ENCODE measurements around the gene FANCC.
"Not testable (repeated sequence)": the region's sequence is repeated elsewhere in the genome, so short reads cannot be mapped to it uniquely, and the experiment has no call there.

Gene FANCC

DNA sequence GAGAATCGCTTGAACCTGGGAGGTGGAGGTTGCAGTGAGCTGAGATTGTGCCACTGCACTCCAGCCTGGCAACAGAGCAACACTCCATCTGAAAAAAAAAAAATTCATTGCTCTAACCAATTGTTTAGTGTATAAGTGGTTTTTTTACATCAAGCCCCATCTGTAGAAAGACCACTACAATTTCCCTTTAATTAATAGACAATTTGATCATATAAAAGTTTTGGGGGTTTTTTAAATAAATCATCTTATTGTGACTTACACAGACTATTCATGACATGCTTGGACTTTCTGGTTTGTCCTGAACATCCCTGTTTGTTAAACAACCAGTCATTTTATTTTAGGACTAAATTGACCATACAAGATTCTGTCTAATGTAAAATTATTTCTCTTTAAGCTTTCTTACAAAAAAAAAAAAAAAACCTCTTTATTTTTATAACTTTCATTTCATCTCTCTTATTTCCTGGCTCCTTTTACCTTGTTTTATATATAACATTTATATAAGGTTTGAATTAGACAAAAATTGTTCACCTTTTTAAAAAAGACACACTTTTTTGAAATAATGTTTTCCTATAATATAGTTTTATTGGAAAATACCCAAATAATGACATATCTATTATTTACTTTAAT, 9.8 kb upstream of the FANCC start:
- no peak for DNase-seq

DNA sequence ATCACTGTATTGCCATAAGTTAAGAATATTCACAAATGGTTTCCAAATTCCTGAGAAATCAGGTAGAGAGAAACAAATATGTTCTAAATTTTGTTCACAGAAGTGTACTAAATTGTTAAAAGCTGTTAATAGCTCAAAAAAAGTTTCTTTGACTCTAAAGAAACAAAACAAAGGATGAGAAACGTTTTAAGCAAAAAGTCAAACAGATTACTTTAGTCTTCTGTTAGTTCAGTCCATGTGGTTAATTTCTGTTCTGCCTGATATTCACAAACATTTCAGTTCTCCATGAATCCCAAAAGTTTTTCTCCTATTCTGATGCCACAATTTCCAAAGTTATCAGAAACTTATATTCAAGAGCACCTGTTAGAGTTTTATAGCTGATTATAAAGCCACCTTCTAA, 7.7 kb upstream of the FANCC start:
- DNase-seq, result no peak

DNA sequence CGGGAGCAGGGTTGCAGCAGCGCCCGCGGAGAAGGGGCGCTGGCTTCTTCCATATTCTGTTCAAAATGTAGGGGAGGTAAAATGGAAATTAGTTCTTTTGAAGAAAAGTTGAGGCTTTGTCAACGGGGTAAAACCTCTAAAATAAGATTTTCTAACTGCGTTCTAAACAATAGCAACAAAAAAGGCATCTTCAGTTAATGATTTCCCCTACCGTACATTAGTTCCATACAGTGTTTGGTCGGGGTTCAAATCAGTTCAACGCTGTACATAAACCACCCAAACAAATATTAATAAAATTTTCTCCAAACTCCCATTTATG, 343 bp upstream of the FANCC start:
- DNase-seq, result no peak

DNA sequence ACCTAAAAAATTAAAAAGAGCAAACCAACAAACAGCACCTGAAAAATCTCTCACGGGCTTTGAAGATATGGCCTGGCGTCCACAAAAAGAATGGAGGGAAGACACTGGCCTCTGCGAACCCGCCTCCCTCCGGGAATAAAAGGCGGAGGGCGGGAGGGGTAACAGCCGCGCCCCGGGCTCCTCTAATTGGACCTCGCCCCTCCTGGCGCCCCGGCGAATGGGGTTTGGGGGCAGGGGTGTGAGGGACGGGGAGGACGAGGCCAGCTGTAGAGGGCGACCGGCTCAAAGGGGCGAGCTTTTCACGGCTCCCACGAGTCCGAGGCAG, 753 bp downstream of the FANCC start:
- DNase-seq, result peak; percentile 88

DNA sequence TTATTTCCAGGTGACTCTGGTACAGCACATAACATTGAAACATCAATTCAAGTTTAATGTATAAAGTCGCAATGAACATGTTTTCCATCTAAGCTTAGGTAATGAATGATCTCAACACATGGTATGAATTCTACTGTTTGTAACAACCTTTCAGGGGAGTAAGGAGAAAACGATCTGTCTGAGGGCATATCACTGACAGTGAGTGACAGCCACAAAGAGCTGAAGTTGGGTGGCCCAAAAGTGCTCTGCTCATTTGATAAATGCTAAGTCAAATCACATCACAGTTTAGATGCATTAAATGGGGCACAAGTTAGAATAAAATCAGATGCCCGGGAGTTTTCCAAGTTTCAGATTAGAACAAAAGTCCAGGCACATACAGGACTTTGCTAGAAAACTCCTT, 1.2 kb downstream of the FANCC start:
- no peak for DNase-seq

DNA sequence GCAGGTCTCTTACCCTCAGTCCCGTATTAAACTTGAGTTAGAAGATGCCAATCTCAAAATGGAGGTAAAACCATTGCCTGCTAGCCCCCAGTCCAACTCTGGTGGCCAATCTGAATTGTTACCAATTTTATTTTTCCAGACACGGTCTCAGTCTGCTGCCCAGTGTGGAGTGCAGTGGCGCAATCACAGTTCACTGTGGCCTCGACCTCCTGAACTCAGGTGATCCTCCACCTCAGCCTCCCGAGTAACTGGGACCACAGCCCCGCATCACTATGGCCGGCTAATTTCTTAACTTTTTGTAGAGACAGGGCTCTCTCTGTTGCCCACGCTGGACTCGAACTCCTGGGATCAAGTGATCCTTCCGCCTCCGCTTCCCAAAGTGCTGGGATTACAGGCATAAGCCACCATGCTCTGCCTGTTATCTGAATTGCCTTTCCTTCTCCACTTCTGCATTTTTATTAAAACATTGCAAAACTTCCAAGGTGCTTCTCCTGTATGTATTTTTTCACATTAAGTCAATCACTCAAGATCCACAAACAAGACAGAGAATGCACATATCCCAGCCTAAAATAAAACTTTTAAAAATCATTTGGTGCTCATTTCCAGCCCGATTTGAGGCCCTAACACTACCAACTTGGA, 2.3 kb downstream of the FANCC start:
- DNase-seq, result no peak

DNA sequence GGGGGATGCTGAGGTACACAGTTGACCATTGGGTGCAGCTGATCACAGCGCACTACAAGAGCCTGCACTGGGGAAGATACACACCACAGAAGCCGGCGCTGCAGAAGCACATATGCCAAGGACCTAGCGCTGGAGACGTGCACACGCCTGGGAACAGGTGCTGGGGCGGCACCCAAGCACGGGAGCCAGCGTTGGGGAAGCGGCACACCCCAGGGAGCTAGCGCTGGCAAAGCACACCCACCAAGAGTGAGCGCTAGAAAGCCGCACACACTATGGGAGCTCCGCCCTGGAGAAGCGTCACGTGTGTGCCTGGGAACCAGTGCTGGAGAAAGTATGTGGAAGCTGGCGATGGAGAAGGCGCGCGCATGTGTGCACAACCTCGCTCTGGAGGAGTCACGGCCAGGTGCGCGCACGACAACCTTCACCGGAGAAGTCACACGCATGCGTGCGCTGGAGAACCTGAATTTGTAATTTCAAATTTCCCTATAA, 4.5 kb downstream of the FANCC start:
- DNase-seq, result peak; percentile 91

DNA sequence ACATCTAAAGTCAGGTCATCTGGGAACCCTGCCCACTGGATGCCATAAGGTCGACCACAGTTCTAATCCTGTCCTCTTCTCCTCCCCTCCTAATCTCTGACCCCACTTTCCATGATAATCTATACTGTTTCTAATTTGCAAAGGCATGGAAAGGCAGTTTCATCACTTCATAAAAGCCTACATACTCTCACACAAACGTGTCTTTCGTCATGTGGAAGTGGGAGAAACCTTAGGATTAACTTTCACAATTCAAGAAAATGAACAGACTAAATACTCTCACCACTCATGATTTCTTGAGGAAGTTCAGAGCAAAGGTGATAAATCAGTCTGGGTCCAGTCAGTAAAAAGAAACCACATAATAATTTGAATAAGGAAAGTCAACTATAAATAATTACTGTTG, 5.5 kb downstream of the FANCC start:
- no peak for DNase-seq

DNA sequence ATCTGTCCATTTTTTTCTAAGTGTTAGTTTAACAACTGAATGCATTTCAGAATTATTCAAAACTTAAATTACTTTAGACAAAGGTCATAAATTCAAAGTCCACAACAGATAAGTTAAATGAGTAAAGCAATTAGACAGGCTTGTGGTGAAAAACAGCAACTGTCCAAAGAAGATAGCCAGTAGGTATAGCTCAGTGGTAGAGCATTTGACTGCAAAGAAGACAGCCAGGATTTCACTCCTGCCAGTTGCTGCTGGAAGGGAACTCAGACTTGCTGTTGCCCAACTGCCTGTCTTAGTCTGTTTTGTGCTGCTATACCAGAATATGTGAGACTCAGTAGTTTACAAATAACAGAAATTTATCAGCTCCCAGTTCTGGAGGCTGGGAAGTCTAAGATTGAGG, 10.0 kb downstream of the FANCC start:
- no peak for DNase-seq

DNA sequence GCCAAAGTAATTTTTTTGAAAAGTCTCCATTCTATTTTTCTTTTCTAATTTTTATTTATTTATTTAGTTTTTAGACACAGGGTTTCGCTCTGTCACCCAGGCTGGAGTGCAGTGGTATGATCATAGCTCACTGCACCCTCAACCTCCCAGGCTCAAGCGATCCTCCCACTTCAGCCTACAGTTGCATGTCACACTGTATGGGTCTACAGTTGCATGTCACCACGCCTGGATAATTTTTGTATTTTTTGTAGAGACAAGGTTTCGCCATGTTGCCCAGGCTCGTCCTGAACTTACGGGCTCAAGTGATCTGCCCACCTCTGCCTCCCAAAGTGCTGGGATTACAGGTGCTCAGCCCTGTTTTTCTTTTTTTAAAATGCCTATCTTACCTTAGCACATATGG, 10.7 kb downstream of the FANCC start:
- DNase-seq, result no peak

DNA sequence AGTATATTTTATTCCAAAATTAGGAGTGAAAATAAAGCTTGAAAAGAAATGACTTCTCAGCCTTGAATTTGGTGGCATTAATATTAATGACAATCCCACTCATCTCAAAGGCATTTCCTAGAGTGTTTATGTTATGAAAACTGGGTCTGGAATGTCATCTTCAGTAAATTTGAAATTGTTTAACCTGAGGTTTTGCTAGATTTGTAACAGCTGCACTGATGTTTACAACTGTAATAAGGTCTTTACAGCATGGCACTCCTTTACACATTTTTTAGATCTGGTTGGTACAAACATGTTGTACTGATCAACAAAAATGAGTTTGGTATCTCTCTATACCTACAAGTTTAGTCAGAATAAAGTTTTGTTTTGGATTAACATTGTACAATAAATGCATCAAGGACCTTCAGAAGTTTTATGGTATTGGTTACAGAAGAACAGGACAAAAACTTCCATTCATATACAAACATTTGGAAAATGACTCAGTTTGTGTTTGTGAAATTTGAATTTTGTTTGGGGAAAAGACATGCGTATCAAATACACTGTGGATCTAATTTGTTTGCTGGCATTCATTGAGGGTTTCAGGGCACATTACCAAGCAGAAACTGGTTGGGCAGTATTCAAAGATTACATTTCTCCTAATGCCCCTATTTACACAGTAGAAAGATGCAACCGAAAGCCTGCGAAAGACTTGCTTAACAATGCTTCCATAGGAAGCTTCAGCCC, 11.6 kb downstream of the FANCC start:
- no peak for DNase-seq

DNA sequence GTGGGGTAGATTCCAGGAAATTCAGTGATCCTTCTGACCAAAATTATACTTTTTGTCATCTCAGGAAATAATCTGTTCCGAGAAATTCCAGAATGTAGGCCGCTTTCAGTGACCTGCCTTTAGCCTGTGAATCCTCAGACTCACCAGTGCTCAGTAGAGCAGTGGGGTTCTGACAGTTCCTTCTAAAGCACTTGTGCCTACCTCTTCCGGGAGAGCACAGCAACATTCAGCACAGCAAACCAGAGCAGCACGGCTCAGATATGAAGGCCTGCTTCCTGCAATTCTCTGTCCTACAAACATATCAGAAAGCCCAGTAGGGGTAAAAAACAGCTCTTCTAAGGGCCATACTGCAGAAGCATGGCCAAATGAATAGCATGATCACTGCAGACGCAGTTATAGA, 15.0 kb downstream of the FANCC start:
- no peak for DNase-seq

DNA sequence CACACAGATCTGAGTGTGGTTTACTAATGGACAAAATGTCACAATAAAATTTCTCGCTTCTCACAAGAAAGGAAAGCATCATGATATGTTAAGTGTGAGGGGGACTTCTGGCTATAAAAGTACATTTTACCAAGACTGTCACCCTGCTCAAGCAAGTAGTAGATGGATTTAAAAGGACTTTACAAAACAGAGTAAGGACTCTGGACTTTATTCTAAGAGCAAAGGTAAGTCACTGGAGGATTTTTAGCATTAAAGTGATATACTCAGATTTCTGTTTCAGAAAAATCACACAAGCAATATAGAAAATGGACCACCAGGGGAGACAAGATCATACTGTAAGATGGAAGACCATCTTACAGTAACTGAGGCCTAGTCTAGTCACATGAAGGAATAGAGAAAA, 19.7 kb downstream of the FANCC start:
- no peak for DNase-seq

DNA sequence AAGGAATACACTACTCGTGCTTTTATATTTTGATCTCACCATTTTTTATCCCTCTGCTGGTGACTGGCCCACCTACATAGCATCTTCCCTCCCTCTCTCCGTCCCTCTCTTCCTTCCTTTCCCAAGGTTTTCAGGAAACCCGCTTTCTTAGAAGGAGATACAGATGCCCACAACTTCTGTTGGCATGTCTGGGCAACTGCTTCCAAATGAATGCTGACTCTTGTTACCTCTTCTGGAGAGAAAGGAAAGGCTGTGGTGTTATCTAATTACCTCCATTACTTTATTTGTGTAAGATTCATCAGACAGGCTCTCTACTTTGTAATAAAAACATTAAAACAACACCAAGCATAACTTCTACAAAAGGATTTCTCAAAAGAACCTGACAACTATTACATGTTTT, 20.2 kb downstream of the FANCC start:
- DNase-seq, result no peak

DNA sequence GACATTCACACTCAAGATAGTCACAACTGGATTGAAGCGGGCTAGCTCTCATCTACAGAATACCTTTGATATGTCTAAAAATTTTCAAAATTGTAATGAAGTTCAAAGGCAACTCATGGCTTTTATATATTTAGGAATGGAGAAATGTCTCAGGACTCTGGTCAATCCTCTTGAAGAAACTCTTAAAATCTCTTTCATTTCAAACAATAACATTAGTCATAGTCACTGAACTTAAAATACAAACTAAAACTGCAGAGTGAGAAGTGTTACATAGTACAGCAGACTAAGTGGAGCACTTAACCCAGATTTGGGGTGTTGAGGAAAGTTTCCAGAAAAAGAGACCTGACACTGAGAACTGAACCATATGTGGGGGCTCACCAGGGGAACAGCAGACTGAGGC, 20.7 kb downstream of the FANCC start:
- no peak for DNase-seq

DNA sequence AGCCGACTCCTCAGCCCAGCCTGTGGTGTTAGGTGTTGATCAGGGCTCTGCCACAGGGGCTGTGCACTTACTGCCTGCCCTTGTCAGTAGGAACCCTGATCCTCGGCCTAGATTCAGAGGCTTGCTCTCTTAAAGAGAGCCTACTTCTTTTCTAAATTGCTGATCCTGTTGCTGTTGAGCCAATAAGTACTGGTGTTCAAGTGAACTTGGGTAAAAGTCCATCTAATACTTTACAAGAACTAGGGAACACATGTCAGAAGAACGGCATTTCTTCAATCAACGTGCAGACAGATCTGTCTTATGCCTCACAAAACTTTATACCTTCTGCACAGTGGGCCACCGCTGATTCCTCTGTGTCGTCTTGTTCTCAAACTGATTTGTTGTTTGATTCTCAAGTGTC, 24.2 kb downstream of the FANCC start:
- not testable (repeated sequence) for DNase-seq

DNA sequence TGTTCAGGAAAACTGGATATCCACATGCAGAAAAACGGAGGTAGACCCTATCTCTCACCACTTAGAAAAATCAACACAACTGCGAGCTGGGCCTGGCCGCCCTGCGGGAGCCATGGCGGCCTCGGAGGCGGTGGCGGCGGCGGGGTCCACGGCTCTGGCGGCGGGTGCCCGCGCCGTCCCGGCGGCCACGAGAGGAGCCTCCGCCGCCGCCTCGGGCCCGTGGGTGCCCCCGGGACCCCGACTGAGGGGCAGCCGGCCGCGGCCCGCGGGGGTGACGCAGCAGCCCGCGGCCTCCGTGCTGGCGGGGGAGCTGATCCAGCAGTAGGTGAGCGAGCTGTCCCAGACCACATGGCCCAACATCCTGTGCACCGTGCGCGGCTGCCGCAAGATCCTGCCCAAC, 25.3 kb downstream of the FANCC start:
- DNase-seq, result no peak

DNA sequence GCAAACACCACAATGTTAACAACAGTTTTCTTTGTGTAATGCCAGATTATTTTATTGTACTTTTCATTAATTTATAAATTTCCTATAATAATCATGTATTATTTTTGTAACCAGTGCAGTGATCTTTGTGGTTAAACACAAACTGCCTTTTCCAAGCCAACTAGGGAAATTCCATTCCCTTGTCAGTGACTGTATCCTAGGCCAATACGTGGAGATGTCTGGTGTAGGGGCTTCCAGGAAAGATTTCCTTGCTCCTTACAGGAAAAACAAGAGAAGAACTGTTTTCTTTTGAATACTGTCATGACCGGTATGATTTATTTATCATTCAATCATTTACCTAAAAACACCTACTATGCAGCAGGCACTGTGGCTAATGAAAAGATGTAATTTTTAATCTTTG, 31.4 kb downstream of the FANCC start:
- DNase-seq, result no peak

DNA sequence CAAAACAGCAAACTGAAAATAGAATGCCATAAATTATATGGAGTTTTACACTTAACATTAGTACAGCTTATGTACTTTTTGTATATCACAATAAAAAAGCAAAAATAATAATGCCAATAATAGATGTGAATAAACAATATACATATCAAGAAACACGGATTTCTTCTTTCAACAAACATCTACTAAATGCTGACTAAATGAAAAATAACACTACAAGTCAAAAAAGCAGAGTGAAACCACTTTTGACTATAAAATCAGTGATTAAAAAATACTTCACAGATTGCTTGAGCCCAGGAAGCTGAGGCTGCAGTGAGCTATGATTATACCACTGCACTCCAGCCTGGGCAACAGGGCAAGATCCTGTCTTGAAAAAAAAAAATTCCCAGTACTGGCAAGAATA, 32.2 kb downstream of the FANCC start:
- DNase-seq, result no peak

DNA sequence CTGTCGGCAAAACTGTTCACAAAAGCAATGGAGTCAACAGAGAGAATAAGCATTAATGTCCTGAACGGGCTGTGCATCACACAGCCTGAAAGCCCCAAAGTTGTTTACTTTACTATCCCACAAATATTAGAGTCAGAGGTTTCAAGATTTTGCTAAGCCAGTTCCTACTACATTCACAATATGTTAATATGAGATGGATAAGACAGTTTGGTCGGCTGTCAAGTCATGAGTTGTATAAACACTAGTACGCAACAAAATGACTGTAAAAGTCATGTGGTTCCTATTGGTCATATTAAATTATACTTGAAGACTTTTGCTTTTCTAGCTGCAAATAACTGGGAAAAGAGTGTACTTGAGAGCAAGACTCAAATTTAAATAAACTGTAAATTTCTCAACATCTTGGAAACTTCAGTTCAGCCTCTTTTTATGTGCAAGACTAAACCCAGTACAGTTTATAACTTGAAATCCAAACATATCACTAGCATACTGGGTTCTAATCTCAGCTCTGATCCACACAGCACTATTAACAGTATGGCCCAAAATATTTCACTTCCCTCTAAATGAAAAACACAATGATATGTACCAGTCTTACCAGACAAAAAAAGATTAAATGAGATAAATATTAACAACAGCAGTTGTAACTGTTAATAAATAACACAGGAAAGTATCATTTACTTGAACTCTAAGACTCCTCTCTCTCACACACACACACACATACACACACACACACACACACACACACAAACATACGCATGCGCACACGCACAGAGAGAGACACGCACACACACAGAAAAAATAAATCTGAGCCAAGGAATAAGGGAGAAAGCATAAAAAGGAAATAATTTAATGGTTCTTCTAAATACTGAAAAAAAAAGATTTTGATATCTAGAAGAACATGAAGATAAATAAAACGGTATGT, 33.1 kb downstream of the FANCC start:
- no peak for DNase-seq

DNA sequence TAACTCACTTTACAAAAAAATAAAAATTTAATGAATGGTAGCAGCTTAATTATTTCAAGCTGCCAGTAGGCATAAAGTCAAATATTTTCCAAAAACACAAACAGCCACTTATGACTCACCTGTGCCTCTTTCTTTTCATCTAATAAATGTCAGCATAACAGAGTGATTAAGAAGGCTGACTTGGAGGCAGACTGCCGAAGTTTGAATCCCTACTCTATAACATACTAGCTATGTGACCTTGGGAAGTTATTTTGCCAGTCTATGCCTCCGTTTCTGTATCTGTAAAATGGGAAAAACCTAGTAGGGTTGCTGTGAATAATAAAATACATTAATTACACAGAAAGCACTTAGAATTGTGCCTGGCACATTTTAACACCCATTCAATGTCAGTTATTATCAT, 33.8 kb downstream of the FANCC start:
- DNase-seq, result no peak

DNA sequence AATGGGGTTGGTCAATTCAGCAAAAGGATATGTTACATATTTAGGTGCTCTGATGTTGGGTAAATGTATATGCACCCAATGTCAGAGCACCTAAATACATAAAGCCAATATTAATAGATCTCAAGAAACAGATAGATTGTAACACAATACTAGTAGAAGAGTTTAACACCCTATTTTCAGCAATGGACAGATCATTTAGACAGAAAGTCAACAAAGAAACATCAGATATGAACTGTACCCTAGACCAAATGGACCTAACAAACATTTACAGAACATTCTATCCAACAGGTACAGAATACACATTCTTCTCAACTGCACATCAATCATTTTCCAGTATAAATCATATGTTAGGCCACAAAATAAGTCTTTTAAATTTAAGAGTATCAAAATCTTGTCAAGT, 35.2 kb downstream of the FANCC start:
- DNase-seq, result no peak

DNA sequence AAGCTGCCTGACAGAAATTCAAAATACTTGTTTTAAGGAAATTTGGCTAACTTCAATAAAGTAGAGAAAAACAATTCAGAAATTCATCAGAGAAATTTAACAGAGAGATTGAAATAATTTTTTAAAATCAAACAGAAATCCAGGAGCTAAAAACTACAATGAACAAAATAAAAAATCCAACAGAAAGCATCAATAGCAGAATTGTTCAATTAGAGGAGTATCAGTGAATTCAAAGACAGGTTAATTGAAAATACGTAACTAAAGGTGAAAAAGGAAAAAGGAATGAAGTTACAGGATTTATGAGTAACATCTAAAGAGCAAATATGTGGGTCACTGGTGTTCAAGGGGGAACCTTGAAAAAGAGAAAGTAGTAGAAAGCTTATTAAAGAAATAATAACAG, 36.8 kb downstream of the FANCC start:
- no peak for DNase-seq

DNA sequence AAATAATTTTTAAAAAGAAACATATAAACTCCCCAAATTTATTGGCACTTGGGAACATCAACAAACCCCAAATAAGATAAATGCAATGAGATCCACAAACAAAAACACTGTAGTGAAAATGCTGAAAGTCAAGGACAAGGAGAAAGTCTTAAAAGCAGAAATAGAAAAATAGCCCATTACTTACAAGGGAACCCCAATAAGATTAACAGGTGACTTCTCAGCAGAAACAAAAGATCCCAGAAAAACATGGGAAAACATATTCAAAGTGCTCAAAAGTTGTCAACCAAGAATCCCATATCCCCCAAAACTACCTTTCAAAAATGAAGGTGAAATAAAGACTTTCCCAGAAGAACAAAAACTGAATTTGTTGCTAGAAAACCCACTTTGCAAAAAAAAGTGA, 40.0 kb downstream of the FANCC start:
- no peak for DNase-seq
